OCI-LY1 (cell line): Measurements from ENCODE around the gene AMIGO1.

Experiments used
- H2AFZ ChIP-seq: fragments of 200-600 bp; sonication (generic), shearing (Covaris generic); 2 replicates; pipeline ENCODE4 v1.6.0; 2014; ENCODE audit warnings: antibody characterized with exemption, mild to moderate bottlenecking, low read length
- H3F3A ChIP-seq: fragments of 200-600 bp; sonication (generic), shearing (Covaris generic); 2 replicates; pipeline ENCODE4 v1.6.0; 2014; ENCODE audit warnings: mild to moderate bottlenecking, antibody characterized with exemption, low read length, moderate library complexity; ENCODE audit not compliant: insufficient read depth
- H3K27ac ChIP-seq: fragments of 200-600 bp; sonication (generic); 2 replicates; pipeline ENCODE4 v1.5.1; 2014; ENCODE audit warnings: low read length, mixed run types, mild to moderate bottlenecking, low read depth; ENCODE audit not compliant: poor library complexity, severe bottlenecking
- H3K27me3 ChIP-seq: fragments of 200-600 bp; sonication (generic); 2 replicates; pipeline ENCODE4 v1.6.0; 2014; ENCODE audit warnings: antibody characterized with exemption, mild to moderate bottlenecking, low read length, moderate library complexity; ENCODE audit not compliant: insufficient read depth
- H3K36me3 ChIP-seq: fragments of 200-600 bp; sonication (generic); 2 replicates; pipeline ENCODE4 v1.6.1; 2014; ENCODE audit warnings: mild to moderate bottlenecking, antibody characterized with exemption, low read length, moderate library complexity, mixed read lengths; ENCODE audit not compliant: insufficient read depth
- H3K4me1 ChIP-seq: fragments of 200-600 bp; sonication (generic); 2 replicates; pipeline ENCODE4 v1.5.1; 2014; ENCODE audit warnings: mild to moderate bottlenecking, low read length, moderate library complexity; ENCODE audit not compliant: insufficient read depth, severe bottlenecking
- H3K4me2 ChIP-seq: fragments of 200-600 bp; sonication (generic), shearing (Covaris generic); 2 replicates; pipeline ENCODE4 v1.6.1; 2014; ENCODE audit warnings: low read length
- H3K4me3 ChIP-seq: fragments of 200-600 bp; sonication (generic); 2 replicates; pipeline ENCODE4 v1.5.1; 2014; ENCODE audit warnings: low read length, low read depth, mild to moderate bottlenecking, mixed read lengths; ENCODE audit not compliant: poor library complexity, severe bottlenecking
- H3K79me2 ChIP-seq: fragments of 200-600 bp; shearing (Covaris generic); 2 replicates; pipeline ENCODE4 v1.6.1; 2016; ENCODE audit warnings: mixed run types, low read length, mixed read lengths; ENCODE audit not compliant: insufficient read depth
- H3K9ac ChIP-seq: fragments of 200-600 bp; sonication (generic), shearing (Covaris generic); 2 replicates; pipeline ENCODE4 v1.6.1; 2014; ENCODE audit warnings: mild to moderate bottlenecking, low read length, mixed read lengths
- H3K9me2 ChIP-seq: fragments of 200-600 bp; sonication (generic), shearing (Covaris generic); 2 replicates; pipeline ENCODE4 v1.6.1; 2014; ENCODE audit warnings: low read depth, mild to moderate bottlenecking, low read length, mixed read lengths
- H3K9me3 ChIP-seq: fragments of 200-600 bp; shearing (Covaris generic); 2 replicates; pipeline ENCODE4 v1.6.1; 2014; ENCODE audit warnings: low read length, mixed read lengths
- H4K20me1 ChIP-seq: fragments of 200-600 bp; sonication (generic), shearing (Covaris generic); 2 replicates; pipeline ENCODE4 v1.6.0; 2016; ENCODE audit warnings: mild to moderate bottlenecking, low read length; ENCODE audit not compliant: insufficient read depth
- EZH2 ChIP-seq: fragments of 200-600 bp; sonication (generic), shearing (Covaris generic); IDR thresholded peaks from 2 replicates; pipeline ENCODE4 v1.8.0; 2017; ENCODE audit warnings: borderline replicate concordance, mixed run types, mild to moderate bottlenecking, antibody characterized with exemption, low read length, moderate library complexity, mixed read lengths
- TF ChIP-seq, protein P1 (sequence below): fragments of 200-600 bp; sonication (generic), shearing (Covaris generic); IDR thresholded peaks from 2 replicates; pipeline ENCODE4 v1.5.1; 2017; ENCODE audit warnings: mild to moderate bottlenecking, antibody characterized with exemption, low read length, moderate library complexity, mixed read lengths

AMIGO1 gene

DNA sequence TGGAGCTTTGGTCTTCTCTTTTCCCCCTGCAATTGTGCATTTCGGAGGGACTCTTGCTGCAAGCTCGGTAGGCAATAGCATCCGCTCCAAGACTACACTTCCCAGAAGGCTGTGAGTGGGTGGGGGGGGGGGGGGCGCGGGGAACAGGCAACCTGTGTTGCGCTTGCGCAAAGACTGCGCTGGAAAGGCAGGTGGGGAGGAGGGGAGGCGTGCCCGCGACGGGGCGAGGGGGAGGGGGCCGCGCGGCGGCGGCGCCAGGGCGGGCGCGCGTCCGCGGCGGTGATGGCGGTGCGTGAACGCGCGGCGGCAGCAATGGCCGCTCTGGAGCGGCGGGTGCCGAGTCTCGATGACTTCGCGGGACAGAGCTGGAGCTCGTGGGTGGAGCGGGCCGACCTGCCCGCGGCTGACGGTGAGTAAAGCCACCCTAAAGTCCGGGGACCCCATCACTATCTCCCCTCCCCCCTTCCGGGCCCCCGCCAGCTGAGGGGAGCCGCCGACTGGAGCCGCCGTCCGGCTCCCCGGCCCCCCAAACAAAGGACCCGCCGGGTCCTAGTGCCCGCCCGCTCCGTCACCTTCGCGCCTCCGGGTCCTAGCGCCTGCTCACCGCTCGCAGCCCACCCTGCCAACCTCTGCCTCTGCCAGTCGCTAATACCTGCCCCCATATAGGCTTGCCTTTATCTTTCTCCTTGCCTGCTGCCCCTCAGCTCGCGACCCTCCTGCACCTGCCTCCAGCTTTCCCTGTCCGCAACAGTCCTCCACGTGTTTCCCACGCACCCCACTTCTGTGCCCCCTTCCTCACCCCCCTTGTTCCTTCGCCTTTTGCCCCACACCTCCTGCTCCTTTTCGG is 25.6 kb downstream of the AMIGO1 start, which contains the start of gene ATXN7L2:
ATXN7L2 (plus strand) TSS at position 234 of the 847 bp plus-strand sequence; CDS start at position 283, 49 bp downstream.
- Histone ChIP-seq H3F3A (peaks cover 5% of the 10 kb centered on the region; the same call in 1 of the 2 replicates), H3K4me3 (peak within 1 kb of the TSS; percentile 86), H4K20me1 (no peaks in the 10 kb centered on the region), H3K4me1 (peaks cover 23% of the 10 kb centered on the region), H3K9me2 (no peaks in the 10 kb centered on the region), H3K36me3 (no peaks in the 10 kb centered on the region), H3K27me3 (no peaks in the 10 kb centered on the region; the same call in 1 of the 2 replicates), H2AFZ (peak within 1 kb of the TSS; percentile 98; the same call in 1 of the 2 replicates), H3K79me2 (no peaks in the 10 kb centered on the region), H3K4me2 (peak within 1 kb of the TSS; percentile 99), H3K27ac (peak within 1 kb of the TSS; percentile 29), H3K9me3 (no peaks in the 10 kb centered on the region), H3K9ac (peak within 1 kb of the TSS; percentile 84)
- TF ChIP-seq, protein P1, sequence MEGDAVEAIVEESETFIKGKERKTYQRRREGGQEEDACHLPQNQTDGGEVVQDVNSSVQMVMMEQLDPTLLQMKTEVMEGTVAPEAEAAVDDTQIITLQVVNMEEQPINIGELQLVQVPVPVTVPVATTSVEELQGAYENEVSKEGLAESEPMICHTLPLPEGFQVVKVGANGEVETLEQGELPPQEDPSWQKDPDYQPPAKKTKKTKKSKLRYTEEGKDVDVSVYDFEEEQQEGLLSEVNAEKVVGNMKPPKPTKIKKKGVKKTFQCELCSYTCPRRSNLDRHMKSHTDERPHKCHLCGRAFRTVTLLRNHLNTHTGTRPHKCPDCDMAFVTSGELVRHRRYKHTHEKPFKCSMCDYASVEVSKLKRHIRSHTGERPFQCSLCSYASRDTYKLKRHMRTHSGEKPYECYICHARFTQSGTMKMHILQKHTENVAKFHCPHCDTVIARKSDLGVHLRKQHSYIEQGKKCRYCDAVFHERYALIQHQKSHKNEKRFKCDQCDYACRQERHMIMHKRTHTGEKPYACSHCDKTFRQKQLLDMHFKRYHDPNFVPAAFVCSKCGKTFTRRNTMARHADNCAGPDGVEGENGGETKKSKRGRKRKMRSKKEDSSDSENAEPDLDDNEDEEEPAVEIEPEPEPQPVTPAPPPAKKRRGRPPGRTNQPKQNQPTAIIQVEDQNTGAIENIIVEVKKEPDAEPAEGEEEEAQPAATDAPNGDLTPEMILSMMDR, result no peak
- no peak for TF ChIP-seq EZH2

DNA sequence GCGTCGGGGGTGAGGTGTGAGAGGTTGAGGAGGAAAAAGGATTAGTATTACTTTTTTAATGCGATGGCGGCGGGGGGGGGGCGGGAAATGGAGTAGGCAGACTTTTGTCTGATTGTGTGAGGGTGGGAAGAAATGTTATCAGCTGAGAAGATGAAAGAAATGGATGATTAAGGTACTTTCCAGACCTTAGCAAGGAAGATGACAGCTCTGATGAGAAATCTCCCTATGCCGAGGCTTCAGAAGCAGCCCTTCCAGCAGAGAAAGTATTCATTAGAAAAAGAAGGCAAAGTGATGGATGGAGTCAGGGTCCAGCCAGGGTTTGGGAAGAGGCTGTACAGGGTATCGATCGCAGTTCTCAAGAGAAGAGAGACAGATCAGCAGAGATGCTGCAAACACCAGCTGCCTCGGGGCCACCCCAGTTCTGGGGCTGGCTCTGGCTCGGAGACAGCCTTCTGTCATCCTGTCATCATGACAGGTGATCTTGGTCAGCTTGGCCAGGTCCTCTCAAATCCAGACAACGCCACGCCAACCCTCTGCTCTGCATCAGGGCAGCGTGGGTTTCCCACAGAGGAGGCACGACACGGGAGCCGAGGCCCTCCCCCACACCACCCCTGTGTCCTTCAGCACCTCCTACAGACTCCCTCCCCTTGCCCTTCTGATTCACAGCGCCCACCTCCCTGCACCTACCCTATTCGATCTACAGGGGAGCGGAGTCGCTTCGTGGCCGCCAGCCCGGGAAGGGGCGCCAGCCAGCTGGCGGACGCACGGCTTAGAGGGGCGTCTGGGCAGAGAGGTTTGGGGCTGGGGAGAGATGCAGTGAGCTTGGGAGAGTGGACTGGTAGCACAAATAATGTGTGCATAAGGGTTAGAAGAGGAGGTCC is 26.5 kb downstream of the AMIGO1 start:
- Histone ChIP-seq H3K79me2 (no peaks in the 10 kb centered on the region), H3K4me2 (peak overlapping the region; percentile 99), H4K20me1 (no peaks in the 10 kb centered on the region), H3K4me3 (peak overlapping the region; percentile 70), H3K27ac (no peak overlapping the region), H3F3A (peaks cover 5% of the 10 kb centered on the region; the same call in 1 of the 2 replicates), H3K27me3 (no peaks in the 10 kb centered on the region; the same call in 1 of the 2 replicates), H3K4me1 (peaks cover 23% of the 10 kb centered on the region), H3K9me2 (no peaks in the 10 kb centered on the region), H3K9ac (peak overlapping the region; percentile 64; the same call in 1 of the 2 replicates), H3K36me3 (no peaks in the 10 kb centered on the region), H3K9me3 (no peaks in the 10 kb centered on the region), H2AFZ (peak overlapping the region; percentile 98; the same call in 1 of the 2 replicates)
- TF ChIP-seq EZH2, result no peak
- TF ChIP-seq, protein P1, result peak; percentile 32; the same call in 1 of the 2 replicates

DNA sequence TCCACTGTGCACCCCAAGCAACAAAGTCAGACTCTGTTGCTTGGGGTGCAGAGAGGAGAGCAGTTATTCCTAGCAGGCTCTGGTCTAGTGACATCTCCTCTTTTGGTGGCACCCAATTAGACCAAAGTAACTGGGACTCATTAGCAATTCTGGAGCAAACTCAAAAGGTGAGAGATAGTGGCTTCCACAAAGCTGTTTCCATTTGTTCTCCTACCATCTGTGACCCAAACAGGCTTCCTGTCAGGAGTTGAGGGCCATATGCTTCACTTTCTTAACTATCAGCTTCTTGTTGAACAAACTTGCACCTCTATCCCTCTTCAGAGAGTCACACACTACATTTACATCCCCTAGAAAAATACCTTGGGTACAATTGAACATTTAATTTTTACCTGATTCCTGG is 27.3 kb downstream of the AMIGO1 start:
- Histone ChIP-seq H3K9me2 (no peaks in the 10 kb centered on the region), H3K4me3 (no peak overlapping the region), H3K79me2 (no peaks in the 10 kb centered on the region), H3K4me2 (no peak overlapping the region), H3K9ac (no peak overlapping the region), H3F3A (peaks cover 5% of the 10 kb centered on the region; the same call in 1 of the 2 replicates), H3K27me3 (no peaks in the 10 kb centered on the region; the same call in 1 of the 2 replicates), H3K27ac (no peak overlapping the region), H2AFZ (no peak overlapping the region), H3K36me3 (no peaks in the 10 kb centered on the region), H4K20me1 (no peaks in the 10 kb centered on the region), H3K4me1 (peaks cover 23% of the 10 kb centered on the region), H3K9me3 (no peaks in the 10 kb centered on the region)
- TF ChIP-seq, protein P1, result no peak
- TF ChIP-seq EZH2, result no peak
